ENCODE measurements around the gene PRND.
"Not testable (repeated sequence)": the region's sequence is repeated elsewhere in the genome, so short reads cannot be mapped to it uniquely, and the experiment has no call there.

GRCh38 chr20:4759100-4759884, 37.6 kb downstream of the PRND start:
- TF ChIP-seq CTCF (conservative IDR thresholded peaks at IDR 0.05 in 1 of 2, IDR thresholded peaks at IDR 0.05 in 1 of 2; ENCODE audit: low read depth in 1 of 2, low read length in 2 of 2); EZH2 (IDR thresholded peaks at IDR 0.05; ENCODE audit: low read length, missing control alignments): not testable (repeated sequence)
